ENCODE results near the gene DAAM1. TPM values are rescaled to one million over a fixed set of nuclear protein-coding genes. Genes with fewer than 3 reads are reported as not detected.

Gene DAAM1
- total and polyA plus RNA-seq, 7 donors: 5.7 to 37.1 (median 8.9) TPM

DNA sequence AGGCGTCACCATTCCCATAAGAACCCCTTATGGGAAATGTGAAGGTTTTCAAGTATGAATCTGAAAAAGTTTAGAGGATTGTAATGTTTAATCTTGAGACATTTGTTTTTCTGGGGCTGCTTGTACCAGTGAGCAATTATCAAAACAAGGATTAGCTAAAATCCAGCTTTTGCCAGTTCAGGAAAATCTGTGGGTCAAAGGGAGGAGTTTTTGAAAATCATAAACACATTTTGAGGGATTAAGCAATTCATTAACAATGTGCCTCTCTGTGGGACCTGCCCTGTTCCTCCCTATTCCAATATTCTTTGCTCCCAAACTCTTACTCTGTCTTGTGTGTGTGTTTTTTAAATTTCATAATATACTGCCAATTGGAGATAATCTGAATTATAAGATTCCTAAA is 11.7 kb upstream of the DAAM1 start:
- Histone ChIP-seq H3K4me3 (no peak overlapping the region), H3K9me3 (no peaks in the 10 kb centered on the region), H3K27me3 (ENCODE audit: insufficient read depth in 3 of 3, low read length in 2 of 3) (no peaks in the 10 kb centered on the region), H3K36me3 (ENCODE audit: insufficient read depth in 1 of 2, low read depth in 1 of 2) (no peaks in the 10 kb centered on the region), H3K27ac (no peak overlapping the region), H3K4me1 (no peaks in the 10 kb centered on the region)
- intact Hi-C loops (cut with DNase I): no loop called here
- whole genome bisulfite sequencing, 3 donors: 83 to 97% (median 85%) methylated on average over 1 of the region's 1 CpG
- no peak for ATAC-seq
- no peak for DNase-seq
- TF ChIP-seq, protein P1, sequence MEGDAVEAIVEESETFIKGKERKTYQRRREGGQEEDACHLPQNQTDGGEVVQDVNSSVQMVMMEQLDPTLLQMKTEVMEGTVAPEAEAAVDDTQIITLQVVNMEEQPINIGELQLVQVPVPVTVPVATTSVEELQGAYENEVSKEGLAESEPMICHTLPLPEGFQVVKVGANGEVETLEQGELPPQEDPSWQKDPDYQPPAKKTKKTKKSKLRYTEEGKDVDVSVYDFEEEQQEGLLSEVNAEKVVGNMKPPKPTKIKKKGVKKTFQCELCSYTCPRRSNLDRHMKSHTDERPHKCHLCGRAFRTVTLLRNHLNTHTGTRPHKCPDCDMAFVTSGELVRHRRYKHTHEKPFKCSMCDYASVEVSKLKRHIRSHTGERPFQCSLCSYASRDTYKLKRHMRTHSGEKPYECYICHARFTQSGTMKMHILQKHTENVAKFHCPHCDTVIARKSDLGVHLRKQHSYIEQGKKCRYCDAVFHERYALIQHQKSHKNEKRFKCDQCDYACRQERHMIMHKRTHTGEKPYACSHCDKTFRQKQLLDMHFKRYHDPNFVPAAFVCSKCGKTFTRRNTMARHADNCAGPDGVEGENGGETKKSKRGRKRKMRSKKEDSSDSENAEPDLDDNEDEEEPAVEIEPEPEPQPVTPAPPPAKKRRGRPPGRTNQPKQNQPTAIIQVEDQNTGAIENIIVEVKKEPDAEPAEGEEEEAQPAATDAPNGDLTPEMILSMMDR (IDR thresholded peaks at IDR 0.05): no peak

DNA sequence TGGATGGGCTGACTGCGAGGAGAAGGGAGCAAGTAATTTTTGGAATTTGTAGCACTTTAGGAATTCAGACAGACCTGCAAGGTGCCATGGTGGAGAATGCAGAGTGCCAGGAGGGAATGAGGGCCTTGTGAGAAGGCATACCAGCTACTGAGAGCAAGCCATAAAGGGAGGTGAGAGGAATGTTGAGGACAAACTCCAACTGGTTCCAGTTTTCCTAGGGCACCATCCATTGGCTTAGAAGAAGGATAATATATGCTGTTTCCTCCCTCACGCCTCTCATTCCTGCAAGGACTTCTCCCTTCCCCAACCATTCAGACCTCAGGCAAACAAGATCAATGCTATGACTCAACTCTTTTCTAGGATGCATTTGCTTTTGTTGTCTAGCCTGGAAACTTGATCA is 11.2 kb upstream of the DAAM1 start:
- no peaks in the 10 kb centered on the region for H3K27me3 ChIP-seq (ENCODE audit: insufficient read depth in 3 of 3, low read length in 2 of 3)
- H3K4me3 ChIP-seq: no peak overlapping the region
- 82 to 92% (median 85%) methylated on average over 2 of the region's 2 CpGs for WGBS, 3 donors
- TF ChIP-seq, protein P1 (IDR thresholded peaks at IDR 0.05): no peak
- intact Hi-C loops (cut with DNase I): no loop called here
- ATAC-seq (no peak), DNase-seq (no peak)
- H3K27ac ChIP-seq: no peak overlapping the region
- no peaks in the 10 kb centered on the region for H3K36me3 ChIP-seq (ENCODE audit: insufficient read depth in 1 of 2, low read depth in 1 of 2)
- no peaks in the 10 kb centered on the region for H3K4me1 ChIP-seq
- H3K9me3 ChIP-seq: no peaks in the 10 kb centered on the region

DNA sequence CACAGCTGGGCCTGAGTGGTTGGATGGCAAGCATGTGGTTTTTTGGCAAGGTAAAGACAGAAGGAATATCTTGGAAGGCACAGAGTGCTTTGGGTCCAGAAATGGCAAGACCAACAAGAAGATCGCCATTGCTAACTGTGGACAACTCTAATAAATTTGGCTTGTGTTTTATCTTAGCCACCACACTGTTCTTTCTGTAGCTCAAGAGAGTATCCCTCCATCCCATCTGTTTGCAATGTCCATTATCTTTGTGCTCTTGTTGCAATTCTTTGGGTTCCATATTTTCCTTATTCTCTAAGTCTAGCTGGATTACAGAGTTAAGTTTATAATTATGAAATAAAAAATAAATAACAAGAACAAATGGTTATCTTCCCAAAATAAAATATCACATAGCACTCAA is 6.7 kb upstream of the DAAM1 start:
- Histone ChIP-seq H3K9me3 (no peaks in the 10 kb centered on the region), H3K27me3 (ENCODE audit: insufficient read depth in 3 of 3, low read length in 2 of 3) (no peaks in the 10 kb centered on the region), H3K36me3 (ENCODE audit: insufficient read depth in 1 of 2, low read depth in 1 of 2) (no peaks in the 10 kb centered on the region), H3K27ac (no peak overlapping the region), H3K4me3 (no peak overlapping the region), H3K4me1 (no peaks in the 10 kb centered on the region)
- no peak for DNase-seq
- WGBS, 3 donors: 57 to 71% (median 59%) methylated on average over 1 of the region's 1 CpG
- TF ChIP-seq, protein P1 (IDR thresholded peaks at IDR 0.05): no peak
- intact Hi-C loops (cut with DNase I): no loop called here
- ATAC-seq: no peak

DNA sequence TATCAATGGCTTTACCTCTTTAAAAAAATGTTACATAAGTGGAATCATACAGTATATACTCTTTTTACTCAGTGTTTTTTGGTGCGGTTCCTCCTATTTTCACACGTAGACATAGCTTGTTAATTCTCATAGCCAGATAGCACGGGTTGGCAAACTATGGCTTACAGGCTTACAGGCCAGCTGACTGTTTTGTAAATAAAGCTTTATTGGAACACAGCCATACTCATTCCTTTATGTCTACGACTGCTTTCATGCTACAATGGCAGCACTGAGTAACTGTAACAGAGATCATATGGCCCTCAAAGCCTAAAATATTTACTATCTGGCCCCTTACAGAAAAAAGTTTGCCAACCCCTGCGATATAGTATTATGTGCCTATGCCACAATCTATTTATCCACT is 5.8 kb upstream of the DAAM1 start:
- peaks cover 5% of the 10 kb centered on the region for H3K4me1 ChIP-seq
- H3K27ac ChIP-seq: no peak overlapping the region
- no peak for ATAC-seq
- H3K27me3 ChIP-seq (ENCODE audit: insufficient read depth in 3 of 3, low read length in 2 of 3): no peaks in the 10 kb centered on the region
- WGBS, 3 donors: 77 to 82% (median 78%) methylated on average over 5 of the region's 5 CpGs
- no peak overlapping the region for H3K4me3 ChIP-seq
- intact Hi-C loops (cut with DNase I): no loop called here
- no peak for DNase-seq
- TF ChIP-seq, protein P1 (IDR thresholded peaks at IDR 0.05): no peak
- no peaks in the 10 kb centered on the region for H3K36me3 ChIP-seq (ENCODE audit: insufficient read depth in 1 of 2, low read depth in 1 of 2)
- H3K9me3 ChIP-seq: no peaks in the 10 kb centered on the region

DNA sequence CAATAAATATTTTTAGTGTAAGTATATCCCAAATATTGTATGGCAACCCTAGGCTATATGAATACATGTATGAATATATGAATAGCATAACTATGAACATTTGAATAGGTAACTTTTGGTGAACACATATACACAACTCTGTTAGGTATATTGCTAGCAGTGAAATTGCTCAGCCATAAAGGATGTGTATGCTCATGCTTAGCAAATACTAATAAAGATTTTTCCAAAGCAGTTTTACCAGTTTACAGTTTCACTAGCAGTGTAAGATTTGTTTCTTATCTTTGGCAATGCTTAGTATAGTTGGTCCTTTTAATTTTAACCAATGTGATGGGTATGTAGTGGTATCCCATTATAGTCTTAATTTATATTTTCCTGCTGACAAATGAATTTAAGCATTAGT is 5.3 kb upstream of the DAAM1 start:
- ATAC-seq (no peak), DNase-seq (no peak)
- Histone ChIP-seq H3K27ac (no peak overlapping the region), H3K9me3 (no peaks in the 10 kb centered on the region), H3K4me1 (peaks cover 5% of the 10 kb centered on the region), H3K36me3 (ENCODE audit: insufficient read depth in 1 of 2, low read depth in 1 of 2) (no peaks in the 10 kb centered on the region), H3K27me3 (ENCODE audit: insufficient read depth in 3 of 3, low read length in 2 of 3) (no peaks in the 10 kb centered on the region), H3K4me3 (no peak overlapping the region)
- intact Hi-C loops (cut with DNase I): no loop called here
- TF ChIP-seq, protein P1 (IDR thresholded peaks at IDR 0.05): no peak
